OCI-LY3 (cell line): ENCODE measurements around the gene GRIP1.

Experiments used
- EZH2phosphoT487 ChIP-seq: fragments of 200-600 bp; shearing (Covaris generic); IDR thresholded peaks from 2 replicates; pipeline ENCODE4 v1.6.1; 2018; ENCODE audit warnings: antibody characterized with exemption, mixed run types, low read depth
- TF ChIP-seq, protein P1 (sequence below): fragments of 200-600, 300-600 bp; sonication (generic); IDR thresholded peaks from 2 replicates; pipeline ENCODE4 v1.5.1; 2014; ENCODE audit warnings: antibody characterized with exemption, low read length, low read depth

DNA sequence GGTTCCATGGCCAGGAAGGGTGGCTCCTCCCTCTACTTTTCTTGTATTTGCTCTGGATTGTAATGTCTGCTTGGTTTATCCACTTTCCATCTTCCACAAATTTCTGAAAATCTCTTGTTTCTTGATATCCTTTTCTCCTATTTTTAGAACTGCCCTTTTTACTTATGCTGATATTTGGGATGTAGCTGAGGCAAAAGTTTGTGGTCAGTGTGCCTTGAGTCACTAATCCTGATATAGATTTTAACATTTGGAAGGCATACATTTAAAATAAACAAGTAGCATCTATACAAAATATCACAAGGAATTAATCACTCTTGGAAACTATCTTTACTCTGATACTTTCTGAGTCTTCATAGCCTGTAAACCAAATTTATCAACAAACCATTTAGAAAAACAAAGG lies 11.0 kb downstream of the GRIP1 start:
- TF ChIP-seq, protein P1, sequence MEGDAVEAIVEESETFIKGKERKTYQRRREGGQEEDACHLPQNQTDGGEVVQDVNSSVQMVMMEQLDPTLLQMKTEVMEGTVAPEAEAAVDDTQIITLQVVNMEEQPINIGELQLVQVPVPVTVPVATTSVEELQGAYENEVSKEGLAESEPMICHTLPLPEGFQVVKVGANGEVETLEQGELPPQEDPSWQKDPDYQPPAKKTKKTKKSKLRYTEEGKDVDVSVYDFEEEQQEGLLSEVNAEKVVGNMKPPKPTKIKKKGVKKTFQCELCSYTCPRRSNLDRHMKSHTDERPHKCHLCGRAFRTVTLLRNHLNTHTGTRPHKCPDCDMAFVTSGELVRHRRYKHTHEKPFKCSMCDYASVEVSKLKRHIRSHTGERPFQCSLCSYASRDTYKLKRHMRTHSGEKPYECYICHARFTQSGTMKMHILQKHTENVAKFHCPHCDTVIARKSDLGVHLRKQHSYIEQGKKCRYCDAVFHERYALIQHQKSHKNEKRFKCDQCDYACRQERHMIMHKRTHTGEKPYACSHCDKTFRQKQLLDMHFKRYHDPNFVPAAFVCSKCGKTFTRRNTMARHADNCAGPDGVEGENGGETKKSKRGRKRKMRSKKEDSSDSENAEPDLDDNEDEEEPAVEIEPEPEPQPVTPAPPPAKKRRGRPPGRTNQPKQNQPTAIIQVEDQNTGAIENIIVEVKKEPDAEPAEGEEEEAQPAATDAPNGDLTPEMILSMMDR, result no peak
- no peak for TF ChIP-seq EZH2phosphoT487
